ENCODE measurements around the gene ANKRD30A.
"Not testable (repeated sequence)": the region's sequence is repeated elsewhere in the genome, so short reads cannot be mapped to it uniquely, and the experiment has no call there.

ANKRD30A gene

GRCh38 chr10:37125191-37125732 is at the start of gene ANKRD30A:
ANKRD30A (plus strand) TSS chr10:37125598; CDS start chr10:37125788, 190 bp downstream.
- H3K4me3 ChIP-seq (ENCODE audit: low read depth, low read length) = no peak within 1 kb of the TSS

GRCh38 chr10:37076083-37076482 is 49.3 kb upstream of the ANKRD30A start:
- H3K4me3 ChIP-seq (ENCODE audit: low read depth, low read length) = not testable (repeated sequence)

GRCh38 chr10:37095792-37096573 is 29.4 kb upstream of the ANKRD30A start:
- no peak overlapping the region for H3K4me3 ChIP-seq (ENCODE audit: low read depth, low read length)

GRCh38 chr10:37101261-37101660 is 24.1 kb upstream of the ANKRD30A start:
- H3K4me3 ChIP-seq (ENCODE audit: low read depth, low read length) = no peak overlapping the region

GRCh38 chr10:37109000-37109399 is 16.4 kb upstream of the ANKRD30A start:
- no peak overlapping the region for H3K4me3 ChIP-seq (ENCODE audit: low read depth, low read length)

GRCh38 chr10:37124532-37124931 is 866 bp upstream of the ANKRD30A start:
- no peak overlapping the region for H3K4me3 ChIP-seq (ENCODE audit: low read depth, low read length)

GRCh38 chr10:37125921-37126320 is 523 bp downstream of the ANKRD30A start:
- H3K4me3 ChIP-seq (ENCODE audit: low read depth, low read length) = no peak overlapping the region

GRCh38 chr10:37146443-37146842 is 21.0 kb downstream of the ANKRD30A start:
- no peak overlapping the region for H3K4me3 ChIP-seq (ENCODE audit: low read depth, low read length)

GRCh38 chr10:37162430-37162829 is 37.0 kb downstream of the ANKRD30A start:
- H3K4me3 ChIP-seq (ENCODE audit: low read depth, low read length) = not testable (repeated sequence)

- H3K4me3 ChIP-seq (ENCODE audit: low read depth, low read length) = not testable (repeated sequence)
These were observed 46.5 kb downstream of the ANKRD30A start for GRCh38 chr10:37171945-37172344.

GRCh38 chr10:37178296-37178695 is 52.9 kb downstream of the ANKRD30A start:
- not testable (repeated sequence) for H3K4me3 ChIP-seq (ENCODE audit: low read depth, low read length)

GRCh38 chr10:37182719-37183118 is 57.3 kb downstream of the ANKRD30A start:
- H3K4me3 ChIP-seq (ENCODE audit: low read depth, low read length) = not testable (repeated sequence)

- H3K4me3 ChIP-seq (ENCODE audit: low read depth, low read length) = no peak overlapping the region
These were observed 80.7 kb downstream of the ANKRD30A start for GRCh38 chr10:37206132-37206531.

- no peak overlapping the region for H3K4me3 ChIP-seq (ENCODE audit: low read depth, low read length)
These were observed 95.5 kb downstream of the ANKRD30A start for GRCh38 chr10:37220866-37221265.

- no peak overlapping the region for H3K4me3 ChIP-seq (ENCODE audit: low read depth, low read length)
These were observed 96.6 kb downstream of the ANKRD30A start for GRCh38 chr10:37222046-37222445.

GRCh38 chr10:37225163-37225562 is 99.8 kb downstream of the ANKRD30A start:
- no peak overlapping the region for H3K4me3 ChIP-seq (ENCODE audit: low read depth, low read length)

GRCh38 chr10:37226524-37226923 is 101.1 kb downstream of the ANKRD30A start:
- H3K4me3 ChIP-seq (ENCODE audit: low read depth, low read length) = no peak overlapping the region

- H3K4me3 ChIP-seq (ENCODE audit: low read depth, low read length) = no peak overlapping the region
These were observed 109.3 kb downstream of the ANKRD30A start for GRCh38 chr10:37234692-37235091.

GRCh38 chr10:37236093-37236492 is 110.7 kb downstream of the ANKRD30A start:
- H3K4me3 ChIP-seq (ENCODE audit: low read depth, low read length) = no peak overlapping the region

GRCh38 chr10:37240223-37240622 is 114.8 kb downstream of the ANKRD30A start:
- no peak overlapping the region for H3K4me3 ChIP-seq (ENCODE audit: low read depth, low read length)

- no peak overlapping the region for H3K4me3 ChIP-seq (ENCODE audit: low read depth, low read length)
These were observed 121.2 kb downstream of the ANKRD30A start for GRCh38 chr10:37246637-37247036.

GRCh38 chr10:37255837-37256236 is 130.4 kb downstream of the ANKRD30A start:
- H3K4me3 ChIP-seq (ENCODE audit: low read depth, low read length) = not testable (repeated sequence)

- no peak overlapping the region for H3K4me3 ChIP-seq (ENCODE audit: low read depth, low read length)
These were observed 137.9 kb downstream of the ANKRD30A start for GRCh38 chr10:37263304-37263703.

All from iPS-11a (cell line).